Measurements from ENCODE around the gene DKK3. TPM values are rescaled to one million over a fixed set of nuclear protein-coding genes. Genes with fewer than 3 reads are reported as not detected.

The DKK3 gene
- total and polyA plus RNA-seq, 2 experiments from 2014 or later: 16.8 to 31.1 TPM

DNA sequence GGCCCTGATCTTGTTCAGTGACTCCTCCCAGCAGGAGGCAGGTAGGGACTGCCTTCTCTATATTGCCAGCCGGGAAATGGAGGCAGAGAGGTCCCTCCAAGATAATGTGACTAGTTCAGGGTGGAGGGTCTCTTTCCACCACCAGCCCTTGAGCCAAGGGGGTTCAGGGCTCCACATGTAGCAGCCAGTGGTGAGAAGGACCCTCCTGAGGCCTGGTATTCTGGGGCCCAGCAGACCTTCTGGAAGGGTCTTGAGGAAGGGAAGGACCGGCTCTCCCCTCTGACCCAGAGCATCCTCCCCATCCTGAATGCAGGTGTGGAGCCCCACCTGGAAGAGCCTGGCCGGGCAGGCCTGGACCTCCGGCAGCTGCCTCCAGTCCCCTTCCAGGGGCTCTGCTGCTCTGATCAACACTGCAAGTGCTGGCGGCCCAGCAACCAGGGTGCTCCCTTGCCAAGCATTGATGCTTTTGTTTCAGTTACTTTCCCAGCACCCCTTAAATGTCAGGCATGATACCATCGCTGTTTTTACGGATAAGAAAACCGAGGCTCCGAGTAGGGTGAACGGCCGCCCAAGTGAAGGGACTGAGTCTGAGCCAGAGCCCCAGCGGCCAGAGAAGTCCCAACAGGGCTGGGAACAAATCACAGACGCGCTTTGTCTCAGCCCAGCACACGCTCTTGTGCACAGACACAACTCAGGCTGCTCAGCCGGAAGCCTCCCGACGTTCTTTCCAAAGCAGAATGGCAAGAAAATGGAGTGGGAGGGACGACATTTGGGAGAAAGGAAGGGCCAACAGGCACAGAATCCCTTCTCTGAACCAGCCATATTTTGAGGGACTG is 38.8 kb downstream of the DKK3 start:
- Histone ChIP-seq H3K4me1 (ENCODE audit: insufficient read depth) (no peaks in the 10 kb centered on the region), H3K4me2 (no peak overlapping the region), H3K4me3 (no peak overlapping the region), H3K79me2 (replicated peaks; ENCODE audit: insufficient read depth) (no peaks in the 10 kb centered on the region), H3K9me2 (ENCODE audit: insufficient read depth) (no peaks in the 10 kb centered on the region), H4K20me1 (replicated peaks; ENCODE audit: insufficient read depth) (no peaks in the 10 kb centered on the region), H3K36me3 (ENCODE audit: insufficient read depth) (no peaks in the 10 kb centered on the region), H3K27me3 (ENCODE audit: insufficient read depth) (no peaks in the 10 kb centered on the region), H3F3A (replicated peaks; ENCODE audit: low read depth) (no peaks in the 10 kb centered on the region), H2AFZ (no peak overlapping the region), H3K27ac (ENCODE audit: low read depth) (no peak overlapping the region)
- ATAC-seq (no peak), DNase-seq (ENCODE audit: low spot score) (no peak)
- Mint-ChIP-seq H3K36me3 (ENCODE audit: low read depth) (0 out of 3 replicates have a peak, but pooled peaks cover 2% of the 10 kb centered on the region), H3K27me3 (ENCODE audit: insufficient read depth, low read depth, poor library complexity) (peaks cover 12% of the 10 kb centered on the region), H3K9me3 (no peaks in the 10 kb centered on the region), H3K4me3 (no peak overlapping the region), H3K27ac (no peak overlapping the region), H3K4me1 (peaks cover 9% of the 10 kb centered on the region)
- TF ChIP-seq JUNB (IDR thresholded peaks at IDR 0.05; ENCODE audit: unreplicated experiment) (no peak), ZNF331 (CRISPR knock-in tag; IDR thresholded peaks at IDR 0.05; ENCODE audit: low read depth) (no peak)

- Mint-ChIP-seq H3K4me3 (no peak overlapping the region), H3K27ac (no peak overlapping the region), H3K36me3 (ENCODE audit: low read depth) (0 out of 3 replicates have a peak, but pooled peaks cover 2% of the 10 kb centered on the region), H3K9me3 (no peaks in the 10 kb centered on the region), H3K4me1 (peaks cover 9% of the 10 kb centered on the region), H3K27me3 (ENCODE audit: insufficient read depth, low read depth, poor library complexity) (peaks cover 10% of the 10 kb centered on the region)
- Histone ChIP-seq H3K36me3 (ENCODE audit: insufficient read depth) (no peaks in the 10 kb centered on the region), H3F3A (replicated peaks; ENCODE audit: low read depth) (no peaks in the 10 kb centered on the region), H3K27me3 (ENCODE audit: insufficient read depth) (no peaks in the 10 kb centered on the region), H3K27ac (ENCODE audit: low read depth) (no peak overlapping the region), H4K20me1 (replicated peaks; ENCODE audit: insufficient read depth) (no peaks in the 10 kb centered on the region), H3K79me2 (replicated peaks; ENCODE audit: insufficient read depth) (no peaks in the 10 kb centered on the region), H2AFZ (no peak overlapping the region), H3K4me2 (no peak overlapping the region), H3K4me1 (ENCODE audit: insufficient read depth) (no peaks in the 10 kb centered on the region), H3K4me3 (no peak overlapping the region), H3K9me2 (ENCODE audit: insufficient read depth) (no peaks in the 10 kb centered on the region)
- ATAC-seq (no peak), DNase-seq (ENCODE audit: low spot score) (no peak)
- TF ChIP-seq JUNB (IDR thresholded peaks at IDR 0.05; ENCODE audit: unreplicated experiment) (no peak), REST (IDR thresholded peaks at IDR 0.05; ENCODE audit: unreplicated experiment) (no peak), POLR2AphosphoS5 (IDR thresholded peaks at IDR 0.05; ENCODE audit: low read depth) (no peak), EZH2 (IDR thresholded peaks at IDR 0.05; ENCODE audit: low read depth, unreplicated experiment) (no peak), NANOG (IDR thresholded peaks at IDR 0.05; ENCODE audit: borderline replicate concordance) (no peak), ZNF331 (CRISPR knock-in tag; IDR thresholded peaks at IDR 0.05; ENCODE audit: low read depth) (no peak), ZNF114 (CRISPR knock-in tag; IDR thresholded peaks at IDR 0.05) (no peak), ZNF462 (CRISPR knock-in tag; IDR thresholded peaks at IDR 0.05) (no peak), EZH2phosphoT487 (IDR thresholded peaks at IDR 0.05; ENCODE audit: unreplicated experiment) (no peak), CREB1 (CRISPR knock-in tag; IDR thresholded peaks at IDR 0.05; ENCODE audit: low read depth) (no peak)
Observed at GRCh38 chr11:11968511-11969280, 39.7 kb downstream of the DKK3 start.
